Liver (tissue), 9 donors: ENCODE data around the gene STAB1. TPM values are rescaled to one million over a fixed set of nuclear protein-coding genes. Genes with fewer than 3 reads are reported as not detected.

Source experiments
- DNase-seq: peaks from one replicate; pipeline ENCODE4 v3.0.0-alpha.2; 2017; ENCODE audit warnings: low spot score
- H3K27ac ChIP-seq, 2 donors: one replicate each; pipeline ENCODE4 v1.7.0; 2013; ENCODE audit warnings: inconsistent platforms in 2 of 2, low read length in 2 of 2, control low read depth in 1 of 2, low read depth in 1 of 2, mild to moderate bottlenecking in 1 of 2
- H3K27me3 ChIP-seq, 4 donors: one replicate each; pipeline versions ENCODE4 v1.6.1 to v1.7.0; 2013; ENCODE audit warnings: low read length in 3 of 4, inconsistent platforms in 1 of 4, mild to moderate bottlenecking in 1 of 4, moderate library complexity in 1 of 4; ENCODE audit not compliant: control insufficient read depth in 4 of 4, insufficient read depth in 4 of 4
- H3K36me3 ChIP-seq, 4 donors: one replicate each; pipeline versions ENCODE4 v1.6.1 to v1.7.0; 2013; ENCODE audit warnings: low read length in 3 of 4, mild to moderate bottlenecking in 3 of 4, low read depth in 1 of 4, moderate library complexity in 1 of 4; ENCODE audit not compliant: control insufficient read depth in 4 of 4, insufficient read depth in 3 of 4
- H3K4me1 ChIP-seq, 4 donors: one replicate each; pipeline versions ENCODE4 v1.6.1 to v1.7.0; 2013; ENCODE audit warnings: low read length in 3 of 4, mild to moderate bottlenecking in 3 of 4, moderate library complexity in 1 of 4; ENCODE audit not compliant: control insufficient read depth in 4 of 4, insufficient read depth in 4 of 4
- H3K4me3 ChIP-seq, 3 donors: one replicate each; pipeline versions ENCODE4 v1.6.1 to v1.7.0; 2013; ENCODE audit warnings: low read length in 3 of 3, control low read depth in 1 of 3, low read depth in 1 of 3, mild to moderate bottlenecking in 1 of 3
- H3K9ac ChIP-seq, 2 donors: one replicate each; pipeline ENCODE4 v1.7.0; 2013; ENCODE audit warnings: low read length in 2 of 2, mild to moderate bottlenecking in 2 of 2, moderate library complexity in 2 of 2, control low read depth in 1 of 2, low read depth in 1 of 2
- H3K9me3 ChIP-seq, 4 donors: one replicate each; pipeline versions ENCODE4 v1.6.1 to v1.7.0; 2013; ENCODE audit warnings: low read length in 3 of 4; ENCODE audit not compliant: control insufficient read depth in 4 of 4
- EGR1 ChIP-seq, 2 donors: IDR thresholded peaks; 2 replicates each; pipeline ENCODE4 v1.6.1; 2016 to 2018; ENCODE audit warnings: antibody characterized with exemption in 2 of 2, low read depth in 2 of 2
- FOXA1 ChIP-seq: IDR thresholded peaks from 2 replicates; pipeline ENCODE4 v1.6.1; 2016; ENCODE audit warnings: antibody characterized with exemption
- FOXA2 ChIP-seq: IDR thresholded peaks from 2 replicates; pipeline ENCODE4 v1.6.1; 2016; ENCODE audit warnings: antibody characterized with exemption
- GABPA ChIP-seq, 2 donors: IDR thresholded peaks in 1 of 2; conservative IDR thresholded peaks in 1 of 2; 2 replicates each; pipeline ENCODE4 v1.6.1; 2016; ENCODE audit warnings: antibody characterized with exemption in 2 of 2, mild to moderate bottlenecking in 1 of 2, moderate library complexity in 1 of 2
- HNF4A ChIP-seq, 2 donors: conservative IDR thresholded peaks; 2 replicates each; pipeline ENCODE4 v1.6.1; 2016; ENCODE audit warnings: antibody characterized with exemption in 2 of 2, mild to moderate bottlenecking in 2 of 2
- HNF4G ChIP-seq: IDR thresholded peaks from 2 replicates; pipeline ENCODE4 v1.6.1; 2016; ENCODE audit warnings: antibody characterized with exemption
- JUND ChIP-seq, 2 donors: IDR thresholded peaks; 2 replicates each; pipeline ENCODE4 v1.6.1; 2016; ENCODE audit warnings: antibody characterized with exemption in 2 of 2
- NR2F2 ChIP-seq: IDR thresholded peaks from 2 replicates; pipeline ENCODE4 v1.6.1; 2016; ENCODE audit warnings: antibody characterized with exemption
- RAD21 ChIP-seq, 2 donors: IDR thresholded peaks; 2 replicates each; pipeline ENCODE4 v1.6.1; 2016; ENCODE audit warnings: antibody characterized with exemption in 2 of 2, mild to moderate bottlenecking in 2 of 2
- RXRA ChIP-seq, 2 donors: IDR thresholded peaks; 2 replicates each; pipeline ENCODE4 v1.6.1; 2017 to 2018; ENCODE audit warnings: antibody characterized with exemption in 2 of 2, mild to moderate bottlenecking in 1 of 2
- SP1 ChIP-seq: IDR thresholded peaks from 2 replicates; pipeline ENCODE4 v1.6.1; 2018; ENCODE audit warnings: antibody characterized with exemption, mild to moderate bottlenecking
- TAF1 ChIP-seq: conservative IDR thresholded peaks from 2 replicates; pipeline ENCODE4 v1.6.1; 2016; ENCODE audit warnings: antibody characterized with exemption, mild to moderate bottlenecking
- YY1 ChIP-seq: IDR thresholded peaks from 2 replicates; pipeline ENCODE4 v1.6.1; 2016; ENCODE audit warnings: antibody characterized with exemption, mild to moderate bottlenecking
- WGBS: extraction: QIAGEN DNeasy Blood & Tissue Kit; methylation state at CpG from one replicate; pipeline ENCODE4 v1.1.7; 2013; 5-methylcytosine and 5-hydroxymethylcytosine counted together
- polyA plus RNA-seq, 2 donors: library from polyadenylated mRNA; stranded (reverse) in 1 of 2; unstranded in 1 of 2; fragments of 200-250 nt in 1 of 2; fragments of >200 nt in 1 of 2; fragmentation: Nextera tagmentation in 1 of 2; extraction: Ambion mirVana in 1 of 2; gene quantifications; one replicate each; pipeline versions ENCODE4 v1.2.1 to v1.2.3, GENCODE V29; 2013 to 2015
- total RNA-seq, 2 donors: library from RNA; depleted of rRNA; stranded (reverse); fragments of >200 nt; gene quantifications; one replicate each; pipeline ENCODE4 v1.2.3, GENCODE V29; 2014
- TF ChIP-seq, protein P1 (sequence below): IDR thresholded peaks from 2 replicates; pipeline ENCODE4 v1.6.1; 2016; ENCODE audit warnings: antibody characterized with exemption
- TF ChIP-seq, protein P2 (sequence below): IDR thresholded peaks from 2 replicates; pipeline ENCODE4 v1.6.1; 2016; ENCODE audit warnings: antibody characterized with exemption, mild to moderate bottlenecking
- TF ChIP-seq, protein P3 (sequence below): IDR thresholded peaks from 2 replicates; pipeline ENCODE4 v1.6.1; 2016; ENCODE audit warnings: antibody characterized with exemption
- TF ChIP-seq, protein P4 (sequence below): fragments of 150-350 bp; IDR thresholded peaks from 2 replicates; pipeline ENCODE4 v1.5.1; 2017; ENCODE audit warnings: improper control_type of control experiment, low read depth, low read length; ENCODE audit not compliant: missing input control
- donor health status: healthy.
- donor health status: healthy.
- donor health status: healthy.
- donor health status: healthy.
- donor health status: healthy.

The STAB1 gene
- total and polyA plus RNA-seq, 4 donors, result 42.0 to 198 (median 71.5) TPM

DNA sequence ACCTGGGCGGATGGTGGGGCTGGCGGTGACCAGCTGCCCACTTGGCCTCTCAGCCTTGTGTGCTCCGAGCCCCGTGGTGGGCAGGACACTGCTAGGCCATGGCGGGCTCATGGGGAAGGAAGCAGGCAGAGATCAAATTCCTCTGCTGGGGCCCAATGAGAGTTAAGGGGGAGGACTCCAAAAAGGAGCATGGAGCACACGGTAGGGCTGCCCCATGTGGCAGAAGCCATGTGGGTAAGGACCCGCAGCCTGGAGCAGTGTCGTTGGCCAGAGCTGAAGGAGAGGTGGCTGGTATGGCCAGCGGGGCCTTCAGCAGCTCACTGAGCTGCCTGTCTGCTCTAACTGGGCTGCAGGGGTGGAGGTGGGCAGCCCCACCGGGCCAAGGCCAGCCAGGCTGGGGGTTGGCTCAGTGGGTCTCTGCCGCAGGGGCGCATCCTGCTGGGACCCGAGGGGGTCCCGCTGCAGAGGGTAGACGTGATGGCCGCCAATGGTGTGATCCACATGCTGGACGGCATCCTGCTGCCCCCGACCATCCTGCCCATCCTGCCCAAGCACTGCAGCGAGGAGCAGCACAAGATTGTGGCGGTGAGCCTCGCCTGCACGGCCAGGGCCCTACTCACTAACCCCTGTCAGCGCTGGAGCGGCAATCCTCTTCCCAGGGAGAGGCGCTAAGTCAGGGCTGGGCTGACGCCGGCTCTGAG is 11.3 kb downstream of the STAB1 start:
- no peaks in the 10 kb centered on the region for H3K4me1 ChIP-seq
- DNase-seq, result no peak
- TF ChIP-seq, protein P1, sequence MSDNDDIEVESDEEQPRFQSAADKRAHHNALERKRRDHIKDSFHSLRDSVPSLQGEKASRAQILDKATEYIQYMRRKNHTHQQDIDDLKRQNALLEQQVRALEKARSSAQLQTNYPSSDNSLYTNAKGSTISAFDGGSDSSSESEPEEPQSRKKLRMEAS, result no peak
- TF ChIP-seq RAD21 (IDR thresholded peaks at IDR 0.05), result no peak
- no peak for TF ChIP-seq JUND (IDR thresholded peaks at IDR 0.05)
- TF ChIP-seq, protein P2, sequence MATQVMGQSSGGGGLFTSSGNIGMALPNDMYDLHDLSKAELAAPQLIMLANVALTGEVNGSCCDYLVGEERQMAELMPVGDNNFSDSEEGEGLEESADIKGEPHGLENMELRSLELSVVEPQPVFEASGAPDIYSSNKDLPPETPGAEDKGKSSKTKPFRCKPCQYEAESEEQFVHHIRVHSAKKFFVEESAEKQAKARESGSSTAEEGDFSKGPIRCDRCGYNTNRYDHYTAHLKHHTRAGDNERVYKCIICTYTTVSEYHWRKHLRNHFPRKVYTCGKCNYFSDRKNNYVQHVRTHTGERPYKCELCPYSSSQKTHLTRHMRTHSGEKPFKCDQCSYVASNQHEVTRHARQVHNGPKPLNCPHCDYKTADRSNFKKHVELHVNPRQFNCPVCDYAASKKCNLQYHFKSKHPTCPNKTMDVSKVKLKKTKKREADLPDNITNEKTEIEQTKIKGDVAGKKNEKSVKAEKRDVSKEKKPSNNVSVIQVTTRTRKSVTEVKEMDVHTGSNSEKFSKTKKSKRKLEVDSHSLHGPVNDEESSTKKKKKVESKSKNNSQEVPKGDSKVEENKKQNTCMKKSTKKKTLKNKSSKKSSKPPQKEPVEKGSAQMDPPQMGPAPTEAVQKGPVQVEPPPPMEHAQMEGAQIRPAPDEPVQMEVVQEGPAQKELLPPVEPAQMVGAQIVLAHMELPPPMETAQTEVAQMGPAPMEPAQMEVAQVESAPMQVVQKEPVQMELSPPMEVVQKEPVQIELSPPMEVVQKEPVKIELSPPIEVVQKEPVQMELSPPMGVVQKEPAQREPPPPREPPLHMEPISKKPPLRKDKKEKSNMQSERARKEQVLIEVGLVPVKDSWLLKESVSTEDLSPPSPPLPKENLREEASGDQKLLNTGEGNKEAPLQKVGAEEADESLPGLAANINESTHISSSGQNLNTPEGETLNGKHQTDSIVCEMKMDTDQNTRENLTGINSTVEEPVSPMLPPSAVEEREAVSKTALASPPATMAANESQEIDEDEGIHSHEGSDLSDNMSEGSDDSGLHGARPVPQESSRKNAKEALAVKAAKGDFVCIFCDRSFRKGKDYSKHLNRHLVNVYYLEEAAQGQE, result no peak
- no peak for TF ChIP-seq NR2F2
- TF ChIP-seq HNF4G, result no peak
- no peak for TF ChIP-seq YY1
- TF ChIP-seq GABPA (IDR thresholded peaks at IDR 0.05 in 1 of 2, conservative IDR thresholded peaks at IDR 0.05 in 1 of 2), result no peak
- TF ChIP-seq FOXA2, result no peak
- no peak for TF ChIP-seq SP1
- TF ChIP-seq, protein P3, sequence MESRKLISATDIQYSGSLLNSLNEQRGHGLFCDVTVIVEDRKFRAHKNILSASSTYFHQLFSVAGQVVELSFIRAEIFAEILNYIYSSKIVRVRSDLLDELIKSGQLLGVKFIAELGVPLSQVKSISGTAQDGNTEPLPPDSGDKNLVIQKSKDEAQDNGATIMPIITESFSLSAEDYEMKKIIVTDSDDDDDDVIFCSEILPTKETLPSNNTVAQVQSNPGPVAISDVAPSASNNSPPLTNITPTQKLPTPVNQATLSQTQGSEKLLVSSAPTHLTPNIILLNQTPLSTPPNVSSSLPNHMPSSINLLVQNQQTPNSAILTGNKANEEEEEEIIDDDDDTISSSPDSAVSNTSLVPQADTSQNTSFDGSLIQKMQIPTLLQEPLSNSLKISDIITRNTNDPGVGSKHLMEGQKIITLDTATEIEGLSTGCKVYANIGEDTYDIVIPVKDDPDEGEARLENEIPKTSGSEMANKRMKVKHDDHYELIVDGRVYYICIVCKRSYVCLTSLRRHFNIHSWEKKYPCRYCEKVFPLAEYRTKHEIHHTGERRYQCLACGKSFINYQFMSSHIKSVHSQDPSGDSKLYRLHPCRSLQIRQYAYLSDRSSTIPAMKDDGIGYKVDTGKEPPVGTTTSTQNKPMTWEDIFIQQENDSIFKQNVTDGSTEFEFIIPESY, result no peak
- no peak for TF ChIP-seq TAF1
- no peak for TF ChIP-seq EGR1 (IDR thresholded peaks at IDR 0.05; ENCODE audit: low read depth in 2 of 2)
- no peak for TF ChIP-seq HNF4A (conservative IDR thresholded peaks at IDR 0.05)
- no peak for TF ChIP-seq RXRA (IDR thresholded peaks at IDR 0.05)
- TF ChIP-seq, protein P4, sequence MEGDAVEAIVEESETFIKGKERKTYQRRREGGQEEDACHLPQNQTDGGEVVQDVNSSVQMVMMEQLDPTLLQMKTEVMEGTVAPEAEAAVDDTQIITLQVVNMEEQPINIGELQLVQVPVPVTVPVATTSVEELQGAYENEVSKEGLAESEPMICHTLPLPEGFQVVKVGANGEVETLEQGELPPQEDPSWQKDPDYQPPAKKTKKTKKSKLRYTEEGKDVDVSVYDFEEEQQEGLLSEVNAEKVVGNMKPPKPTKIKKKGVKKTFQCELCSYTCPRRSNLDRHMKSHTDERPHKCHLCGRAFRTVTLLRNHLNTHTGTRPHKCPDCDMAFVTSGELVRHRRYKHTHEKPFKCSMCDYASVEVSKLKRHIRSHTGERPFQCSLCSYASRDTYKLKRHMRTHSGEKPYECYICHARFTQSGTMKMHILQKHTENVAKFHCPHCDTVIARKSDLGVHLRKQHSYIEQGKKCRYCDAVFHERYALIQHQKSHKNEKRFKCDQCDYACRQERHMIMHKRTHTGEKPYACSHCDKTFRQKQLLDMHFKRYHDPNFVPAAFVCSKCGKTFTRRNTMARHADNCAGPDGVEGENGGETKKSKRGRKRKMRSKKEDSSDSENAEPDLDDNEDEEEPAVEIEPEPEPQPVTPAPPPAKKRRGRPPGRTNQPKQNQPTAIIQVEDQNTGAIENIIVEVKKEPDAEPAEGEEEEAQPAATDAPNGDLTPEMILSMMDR, result no peak
- no peaks in the 10 kb centered on the region for H3K27me3 ChIP-seq
- H3K4me3 ChIP-seq, result no peak overlapping the region
- no peaks in the 10 kb centered on the region for H3K9me3 ChIP-seq
- no peaks in the 10 kb centered on the region for H3K36me3 ChIP-seq
- 86% methylated on average over 27 of the region's 27 CpGs for WGBS
- H3K9ac ChIP-seq, result no peak overlapping the region
- no peak overlapping the region for H3K27ac ChIP-seq

DNA sequence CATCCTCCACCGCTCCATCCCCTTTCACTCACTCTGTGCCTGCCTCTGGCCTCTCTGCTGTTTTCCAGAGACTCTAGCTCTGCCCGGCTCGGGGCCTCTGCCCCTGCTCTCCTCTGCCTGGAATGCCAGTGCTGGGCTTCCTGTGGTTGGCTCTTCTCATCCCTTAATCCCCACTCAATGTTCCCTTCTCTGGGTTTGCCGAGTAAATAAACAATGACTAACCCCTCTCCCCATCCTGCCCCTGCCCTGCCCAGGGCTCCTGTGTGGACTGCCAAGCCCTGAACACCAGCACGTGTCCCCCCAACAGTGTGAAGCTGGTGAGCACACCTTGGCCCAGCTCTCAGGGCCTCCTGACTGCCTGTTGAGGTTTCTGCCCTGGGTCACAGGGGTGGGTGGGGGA is 12.2 kb downstream of the STAB1 start:
- no peaks in the 10 kb centered on the region for H3K9me3 ChIP-seq
- TF ChIP-seq FOXA2 (no peak), HNF4A (conservative IDR thresholded peaks at IDR 0.05) (no peak), GABPA (IDR thresholded peaks at IDR 0.05 in 1 of 2, conservative IDR thresholded peaks at IDR 0.05 in 1 of 2) (no peak), JUND (IDR thresholded peaks at IDR 0.05) (no peak), FOXA1 (no peak), HNF4G (no peak), TAF1 (no peak)
- TF ChIP-seq, protein P1, result no peak
- TF ChIP-seq, protein P2, result no peak
- TF ChIP-seq, protein P4, result no peak
- no peak overlapping the region for H3K9ac ChIP-seq
- H3K27ac ChIP-seq, result no peak overlapping the region
- WGBS, result 83% methylated on average over 5 of the region's 5 CpGs
- no peak overlapping the region for H3K4me3 ChIP-seq
- no peaks in the 10 kb centered on the region for H3K4me1 ChIP-seq
- no peaks in the 10 kb centered on the region for H3K36me3 ChIP-seq
- DNase-seq, result no peak
- no peaks in the 10 kb centered on the region for H3K27me3 ChIP-seq
